ENCODE data around the gene CALM1.

- TF ChIP-seq CTCF (IDR thresholded peaks at IDR 0.05) (no peak), POLR2AphosphoS5 (IDR thresholded peaks at IDR 0.05; ENCODE audit: insufficient read depth in 1 of 2, low read depth in 1 of 2) (no peak)
Observed at GRCh38 chr14:90407230-90407629, 10.4 kb downstream of the CALM1 start.
